ENCODE results near the gene ARL15. TPM values are rescaled to one million over a fixed set of nuclear protein-coding genes. Genes with fewer than 3 reads are reported as not detected.

The ARL15 gene
- total RNA-seq, 1 donor from 2014 or later = 16.9 TPM

DNA sequence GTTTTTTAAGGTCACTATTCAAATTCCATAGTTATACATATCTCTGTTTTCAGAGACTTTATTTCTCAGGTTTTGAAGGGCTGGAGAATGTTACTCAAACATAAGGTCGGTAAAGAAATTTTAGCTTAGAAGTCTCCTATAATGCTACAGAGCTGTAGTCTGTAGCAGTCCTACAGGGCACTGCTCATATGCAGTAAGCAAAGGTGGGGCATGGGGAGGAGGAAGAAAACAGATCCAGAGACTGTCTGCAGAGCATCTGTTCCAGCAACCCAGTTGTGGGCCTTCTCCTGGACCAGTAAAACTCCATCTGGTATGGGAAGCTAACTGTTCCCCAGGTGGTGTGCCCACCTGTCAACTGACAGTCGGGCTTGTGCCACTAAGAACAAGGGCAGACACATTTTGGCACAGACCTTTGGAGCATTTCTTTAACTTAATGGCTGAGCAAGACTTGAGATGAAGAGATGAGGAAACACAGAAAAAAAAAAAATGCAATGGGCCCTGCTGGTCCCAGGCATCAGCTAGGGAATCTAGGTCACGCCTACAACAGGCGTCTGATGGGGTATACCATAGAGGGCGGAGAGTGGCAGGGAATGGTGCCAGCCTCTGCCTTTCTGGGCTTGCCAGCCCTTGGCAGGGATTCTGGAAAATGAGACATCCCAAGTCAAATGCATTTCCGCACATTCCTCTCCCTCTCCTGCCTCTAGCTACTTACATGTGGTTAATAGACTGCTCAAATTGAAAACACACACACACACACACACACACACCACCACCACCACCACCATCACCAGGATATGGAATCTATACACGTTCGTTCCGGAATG lies 218.9 kb downstream of the ARL15 start:
- peaks cover 21% of the 10 kb centered on the region for H3K4me1 Mint-ChIP-seq (ENCODE audit: unreplicated experiment)
- no peak for DNase-seq (ENCODE audit: extremely low spot score, unreplicated experiment)
- H3K9me3 Mint-ChIP-seq = no peaks in the 10 kb centered on the region
- no peak overlapping the region for H3K27ac Mint-ChIP-seq
- no peak overlapping the region for H3K4me3 Mint-ChIP-seq
- TF ChIP-seq, protein P1, sequence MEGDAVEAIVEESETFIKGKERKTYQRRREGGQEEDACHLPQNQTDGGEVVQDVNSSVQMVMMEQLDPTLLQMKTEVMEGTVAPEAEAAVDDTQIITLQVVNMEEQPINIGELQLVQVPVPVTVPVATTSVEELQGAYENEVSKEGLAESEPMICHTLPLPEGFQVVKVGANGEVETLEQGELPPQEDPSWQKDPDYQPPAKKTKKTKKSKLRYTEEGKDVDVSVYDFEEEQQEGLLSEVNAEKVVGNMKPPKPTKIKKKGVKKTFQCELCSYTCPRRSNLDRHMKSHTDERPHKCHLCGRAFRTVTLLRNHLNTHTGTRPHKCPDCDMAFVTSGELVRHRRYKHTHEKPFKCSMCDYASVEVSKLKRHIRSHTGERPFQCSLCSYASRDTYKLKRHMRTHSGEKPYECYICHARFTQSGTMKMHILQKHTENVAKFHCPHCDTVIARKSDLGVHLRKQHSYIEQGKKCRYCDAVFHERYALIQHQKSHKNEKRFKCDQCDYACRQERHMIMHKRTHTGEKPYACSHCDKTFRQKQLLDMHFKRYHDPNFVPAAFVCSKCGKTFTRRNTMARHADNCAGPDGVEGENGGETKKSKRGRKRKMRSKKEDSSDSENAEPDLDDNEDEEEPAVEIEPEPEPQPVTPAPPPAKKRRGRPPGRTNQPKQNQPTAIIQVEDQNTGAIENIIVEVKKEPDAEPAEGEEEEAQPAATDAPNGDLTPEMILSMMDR (conservative IDR thresholded peaks at IDR 0.05) = no peak
- H3K27me3 Mint-ChIP-seq = no peaks in the 10 kb centered on the region
- no peaks in the 10 kb centered on the region for H3K36me3 Mint-ChIP-seq

- Mint-ChIP-seq H3K27ac (no peak overlapping the region), H3K36me3 (no peaks in the 10 kb centered on the region), H3K4me1 (ENCODE audit: unreplicated experiment) (peaks cover 21% of the 10 kb centered on the region), H3K27me3 (no peaks in the 10 kb centered on the region), H3K4me3 (no peak overlapping the region), H3K9me3 (no peaks in the 10 kb centered on the region)
- TF ChIP-seq, protein P1 (conservative IDR thresholded peaks at IDR 0.05) = peak; percentile 62
- no peak for DNase-seq (ENCODE audit: extremely low spot score, unreplicated experiment)
Observed at GRCh38 chr5:54090495-54091120, 219.8 kb downstream of the ARL15 start.

DNA sequence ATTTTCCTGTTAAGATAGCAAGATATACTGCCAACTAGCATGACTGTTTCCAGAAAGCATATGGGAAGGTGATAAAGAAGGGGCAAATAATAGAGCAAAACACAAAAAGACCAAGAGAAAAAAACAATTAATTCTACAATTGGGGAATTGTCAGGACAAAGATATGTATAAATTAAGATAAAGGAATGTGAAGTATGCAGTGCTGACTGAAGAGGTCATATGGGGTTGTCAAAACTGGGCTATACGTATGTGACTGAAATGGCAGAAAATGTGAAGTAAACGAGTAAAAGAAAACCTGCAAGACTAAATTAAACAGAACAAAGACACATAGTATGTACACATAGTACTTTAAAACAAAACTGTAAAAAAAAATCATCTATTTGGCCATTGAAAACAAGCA lies 222.3 kb downstream of the ARL15 start:
- no peak for DNase-seq (ENCODE audit: extremely low spot score, unreplicated experiment)
- Mint-ChIP-seq H3K4me1 (ENCODE audit: unreplicated experiment) (peaks cover 4% of the 10 kb centered on the region), H3K9me3 (no peaks in the 10 kb centered on the region), H3K27ac (no peak overlapping the region), H3K36me3 (no peaks in the 10 kb centered on the region), H3K4me3 (no peak overlapping the region), H3K27me3 (no peaks in the 10 kb centered on the region)
- TF ChIP-seq, protein P1 (conservative IDR thresholded peaks at IDR 0.05) = no peak

DNA sequence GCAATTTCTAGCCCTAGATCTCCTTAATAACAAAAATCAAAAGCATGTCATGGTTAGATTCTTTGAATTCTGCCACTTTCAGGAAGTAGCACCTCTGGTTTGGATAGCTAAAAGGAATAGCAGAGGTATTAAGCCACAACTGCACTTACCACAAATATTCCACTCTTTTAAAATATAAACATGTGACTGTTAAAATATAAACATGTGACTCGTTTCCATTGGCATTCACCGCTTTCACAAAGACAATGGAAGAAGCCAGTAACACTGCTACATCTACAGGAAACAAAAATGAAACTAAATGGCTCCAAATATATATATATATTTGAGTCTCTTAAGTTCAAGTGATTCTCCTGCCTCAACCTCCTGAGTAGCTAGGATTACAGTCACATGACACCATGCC lies 222.9 kb downstream of the ARL15 start:
- H3K27me3 Mint-ChIP-seq = no peaks in the 10 kb centered on the region

DNA sequence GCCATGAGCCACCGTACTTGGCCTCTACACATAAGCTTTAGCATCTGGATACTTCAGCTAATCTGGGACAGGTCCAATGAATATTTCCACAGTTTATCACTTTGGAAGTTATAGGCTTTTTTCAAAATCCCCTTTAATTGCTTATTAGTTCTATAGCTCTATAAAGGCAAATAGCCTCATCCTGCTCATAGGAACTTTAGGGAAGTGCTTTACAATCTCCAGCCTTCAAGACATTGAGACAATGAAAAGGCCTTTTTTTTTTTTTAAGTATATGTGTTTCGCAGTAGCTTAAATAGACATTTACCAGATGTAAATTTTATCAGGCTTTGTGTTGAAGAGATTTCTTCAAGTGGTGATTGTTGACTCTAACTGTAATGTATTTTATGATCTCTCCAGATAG lies 224.2 kb downstream of the ARL15 start:
- Mint-ChIP-seq H3K36me3 (no peaks in the 10 kb centered on the region), H3K4me3 (no peak overlapping the region), H3K27ac (no peak overlapping the region), H3K9me3 (no peaks in the 10 kb centered on the region), H3K4me1 (ENCODE audit: unreplicated experiment) (no peaks in the 10 kb centered on the region), H3K27me3 (no peaks in the 10 kb centered on the region)
- no peak for DNase-seq (ENCODE audit: extremely low spot score, unreplicated experiment)
- TF ChIP-seq, protein P1 (conservative IDR thresholded peaks at IDR 0.05) = no peak

More for the DNA sequence above, 222.9 kb downstream of the ARL15 start:
- Mint-ChIP-seq H3K9me3 (no peaks in the 10 kb centered on the region), H3K36me3 (no peaks in the 10 kb centered on the region), H3K4me3 (no peak overlapping the region), H3K27ac (no peak overlapping the region), H3K4me1 (ENCODE audit: unreplicated experiment) (no peaks in the 10 kb centered on the region)
- TF ChIP-seq, protein P1 (conservative IDR thresholded peaks at IDR 0.05) = no peak
- DNase-seq (ENCODE audit: extremely low spot score, unreplicated experiment) = no peak
